C4-2B (cell line): Measurements from ENCODE around the gene KIAA0753.

Experiments used
- H3K27ac ChIP-seq: fragments of 450-650 bp; 2 replicates; pipeline ENCODE4 v1.5.1; 2017
- ZFX ChIP-seq: fragments of 450-650 bp; IDR thresholded peaks from 2 replicates; pipeline ENCODE4 v1.6.1; 2017
- TF ChIP-seq, protein P1 (sequence below): fragments of 450-650 bp; conservative IDR thresholded peaks from 2 replicates; pipeline ENCODE4 v1.5.1; 2017; ENCODE audit warnings: mild to moderate bottlenecking

The KIAA0753 gene

DNA sequence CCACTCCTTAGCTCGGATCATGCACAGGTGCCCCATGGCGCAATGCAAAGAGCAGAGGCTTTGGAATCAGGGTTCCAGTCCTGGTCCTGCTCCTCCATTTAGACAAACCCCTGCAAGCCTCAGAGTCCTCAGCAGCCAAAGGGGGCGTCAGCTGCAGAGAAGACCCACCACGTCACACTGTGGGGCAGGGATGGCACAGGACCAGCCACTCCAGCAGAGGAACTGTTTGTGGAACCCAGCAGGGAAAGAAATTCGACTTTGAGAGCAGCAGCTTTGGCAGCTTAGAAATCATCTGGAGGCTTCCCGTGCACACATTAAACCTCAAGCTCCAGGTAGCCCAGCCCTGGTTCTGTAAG is 36.3 kb upstream of the KIAA0753 start:
- no peak overlapping the region for H3K27ac ChIP-seq
- TF ChIP-seq, protein P1, sequence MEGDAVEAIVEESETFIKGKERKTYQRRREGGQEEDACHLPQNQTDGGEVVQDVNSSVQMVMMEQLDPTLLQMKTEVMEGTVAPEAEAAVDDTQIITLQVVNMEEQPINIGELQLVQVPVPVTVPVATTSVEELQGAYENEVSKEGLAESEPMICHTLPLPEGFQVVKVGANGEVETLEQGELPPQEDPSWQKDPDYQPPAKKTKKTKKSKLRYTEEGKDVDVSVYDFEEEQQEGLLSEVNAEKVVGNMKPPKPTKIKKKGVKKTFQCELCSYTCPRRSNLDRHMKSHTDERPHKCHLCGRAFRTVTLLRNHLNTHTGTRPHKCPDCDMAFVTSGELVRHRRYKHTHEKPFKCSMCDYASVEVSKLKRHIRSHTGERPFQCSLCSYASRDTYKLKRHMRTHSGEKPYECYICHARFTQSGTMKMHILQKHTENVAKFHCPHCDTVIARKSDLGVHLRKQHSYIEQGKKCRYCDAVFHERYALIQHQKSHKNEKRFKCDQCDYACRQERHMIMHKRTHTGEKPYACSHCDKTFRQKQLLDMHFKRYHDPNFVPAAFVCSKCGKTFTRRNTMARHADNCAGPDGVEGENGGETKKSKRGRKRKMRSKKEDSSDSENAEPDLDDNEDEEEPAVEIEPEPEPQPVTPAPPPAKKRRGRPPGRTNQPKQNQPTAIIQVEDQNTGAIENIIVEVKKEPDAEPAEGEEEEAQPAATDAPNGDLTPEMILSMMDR, result no peak
- TF ChIP-seq ZFX, result no peak

DNA sequence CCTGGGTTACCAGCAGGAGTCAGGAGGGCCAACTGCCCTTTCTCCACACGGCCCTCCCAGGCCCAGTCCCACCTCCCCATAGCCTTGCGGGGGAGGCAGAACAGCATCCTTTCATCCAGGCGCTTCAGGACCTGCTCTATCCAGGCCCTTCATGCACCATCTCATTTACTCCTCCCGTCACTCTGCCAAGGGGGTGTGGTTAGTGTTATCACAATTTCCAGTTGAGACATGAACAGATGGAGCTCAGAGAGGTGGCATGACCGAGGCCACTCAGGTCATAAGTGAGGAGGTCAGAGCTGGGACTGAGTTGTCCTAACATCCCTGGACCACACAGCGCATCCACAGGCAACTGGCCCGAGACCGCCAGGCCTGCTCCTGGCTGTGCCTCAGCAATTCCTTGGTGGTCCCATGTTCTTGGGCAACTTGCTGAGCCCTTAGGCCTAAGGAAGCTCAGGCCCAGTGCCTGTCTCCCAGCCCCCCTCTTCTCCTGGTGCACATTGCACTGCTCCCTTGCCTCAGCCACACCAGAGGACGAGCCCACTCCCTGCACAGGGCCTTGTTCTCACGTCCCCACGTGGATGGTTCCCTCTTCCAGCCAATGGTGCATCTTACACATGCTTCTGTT is 34.8 kb upstream of the KIAA0753 start:
- TF ChIP-seq, protein P1, result no peak
- TF ChIP-seq ZFX, result no peak

DNA sequence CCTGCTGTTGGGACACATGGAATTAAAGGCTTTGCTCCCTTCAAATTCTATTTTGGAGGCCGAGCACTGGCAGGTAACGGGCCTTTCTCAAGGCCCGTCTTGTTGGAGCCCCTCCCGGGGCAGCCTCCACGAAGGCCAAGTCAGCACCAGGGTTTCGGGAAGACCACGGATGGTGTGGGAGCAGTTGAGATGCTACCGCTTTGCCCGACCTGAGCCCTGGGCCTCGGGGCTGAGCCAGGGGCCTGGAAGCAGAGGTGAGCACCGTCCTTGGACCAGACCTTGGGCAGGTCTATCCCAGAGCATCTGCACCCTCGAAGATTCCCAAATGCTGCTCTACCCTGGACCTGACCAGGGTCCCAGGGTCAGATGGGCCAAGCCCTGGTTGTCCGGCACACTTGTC is 34.1 kb upstream of the KIAA0753 start:
- no peak for TF ChIP-seq ZFX
- TF ChIP-seq, protein P1, result no peak
- H3K27ac ChIP-seq, result no peak overlapping the region

More for the DNA sequence above, 34.8 kb upstream of the KIAA0753 start:
- no peak overlapping the region for H3K27ac ChIP-seq

DNA sequence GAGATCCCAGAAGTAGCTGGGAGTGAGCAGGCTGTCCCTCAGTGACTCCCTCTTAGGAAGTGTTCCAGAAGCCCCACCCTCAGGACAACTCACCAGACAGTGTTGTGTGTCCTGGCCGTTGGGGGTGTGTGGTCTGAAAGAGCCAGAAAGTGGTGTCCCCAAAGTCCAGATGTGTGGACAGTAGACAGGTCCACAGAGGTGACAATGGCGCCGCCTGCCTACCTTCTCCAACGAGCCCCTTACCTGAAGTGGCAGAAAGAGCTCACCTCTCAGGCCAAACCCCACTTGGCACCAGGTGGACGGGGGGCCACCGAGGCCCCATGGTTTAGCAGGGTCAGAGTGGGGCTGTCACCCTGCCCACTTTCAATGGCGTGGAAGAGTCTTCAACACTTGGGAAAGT is 30.9 kb upstream of the KIAA0753 start:
- no peak overlapping the region for H3K27ac ChIP-seq
- no peak for TF ChIP-seq ZFX
- TF ChIP-seq, protein P1, result no peak

DNA sequence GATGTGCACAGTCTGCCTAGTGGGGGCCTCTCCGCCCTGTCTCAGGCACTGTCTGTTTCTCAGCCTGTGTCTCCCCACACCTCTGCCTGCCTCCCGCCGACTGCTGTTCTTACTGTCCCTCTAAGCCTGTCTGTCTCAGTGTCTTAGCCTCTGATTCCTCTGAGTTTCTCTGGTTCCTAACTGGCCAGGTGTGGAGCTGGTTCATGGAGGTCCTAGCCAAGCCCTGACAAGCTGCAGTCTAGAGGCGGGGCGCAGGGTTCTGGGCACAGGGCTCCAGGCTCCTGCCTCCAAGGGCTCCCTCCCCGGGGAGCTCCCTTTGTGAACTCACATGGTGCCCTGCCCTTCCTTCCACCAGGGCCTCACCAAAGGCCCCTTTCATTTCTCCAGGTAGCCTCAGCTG is 30.5 kb upstream of the KIAA0753 start:
- no peak overlapping the region for H3K27ac ChIP-seq
- TF ChIP-seq, protein P1, result no peak
- no peak for TF ChIP-seq ZFX

DNA sequence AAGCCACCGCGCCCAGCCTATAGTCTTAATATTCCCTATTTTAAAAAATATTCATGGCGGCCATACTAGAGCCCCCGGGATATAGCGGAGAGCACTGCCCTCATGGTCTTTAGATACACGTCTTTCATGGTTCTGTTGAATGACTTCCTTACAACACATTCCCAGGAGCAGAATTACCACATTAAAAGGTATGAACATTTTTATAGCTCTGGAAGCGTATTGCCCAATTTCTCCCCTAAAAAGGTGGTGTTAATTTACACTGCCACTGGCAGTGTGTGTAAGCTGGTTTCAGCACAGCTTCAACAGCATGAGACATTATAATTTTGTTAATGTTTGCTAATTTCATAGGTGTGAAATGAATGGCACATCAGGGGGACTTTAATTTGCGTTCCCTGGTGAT is 30.1 kb upstream of the KIAA0753 start:
- TF ChIP-seq ZFX, result no peak
- TF ChIP-seq, protein P1, result no peak
- H3K27ac ChIP-seq, result no peak overlapping the region

DNA sequence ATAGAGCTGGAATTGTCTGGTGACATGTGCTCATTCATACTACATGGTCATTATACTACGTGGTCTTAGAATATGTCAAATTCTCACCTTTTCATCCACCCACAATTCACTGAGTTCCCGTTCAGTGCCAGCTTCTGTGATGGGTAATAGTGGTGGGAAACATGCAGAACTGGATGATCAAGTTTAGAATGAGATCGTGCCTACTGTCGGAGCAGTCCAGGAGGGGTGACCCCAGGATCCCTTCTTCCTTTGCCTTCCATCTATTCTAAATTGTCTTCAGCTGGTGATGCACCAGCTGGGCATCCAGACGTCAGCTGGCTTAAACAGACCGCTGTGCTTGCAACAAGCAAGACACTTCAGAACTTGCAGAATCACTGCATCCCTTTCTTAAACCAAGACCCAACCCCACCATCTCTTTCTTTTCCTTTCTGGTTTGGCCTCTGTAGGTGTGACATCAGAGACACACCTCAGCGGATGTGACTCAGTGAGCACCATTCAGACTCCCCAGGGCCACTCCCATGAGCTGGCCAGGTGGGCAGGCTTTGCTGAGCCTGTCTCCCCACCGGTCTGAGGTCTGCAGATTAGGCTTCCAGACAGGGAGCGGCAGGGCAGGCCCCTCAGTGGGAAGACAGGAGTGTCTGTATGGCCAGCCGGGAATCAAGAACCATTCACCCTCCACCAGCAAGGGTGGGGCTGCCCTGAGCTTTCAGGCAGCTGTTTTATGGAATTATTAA is 29.1 kb upstream of the KIAA0753 start:
- no peak for TF ChIP-seq ZFX
- TF ChIP-seq, protein P1, result no peak
- no peak overlapping the region for H3K27ac ChIP-seq
